Psoas muscle (tissue), 8 donors: ENCODE measurements around the gene KRTAP1-4. TPM values are rescaled to one million over a fixed set of nuclear protein-coding genes. Genes with fewer than 3 reads are reported as not detected.
"Not testable (repeated sequence)": the region's sequence is repeated elsewhere in the genome, so short reads cannot be mapped to it uniquely, and the experiment has no call there.

ENCODE experiments used
- ATAC-seq, 4 donors: fragments of 200-7000 bp; cut with Tn5 transposase; one replicate each; pipeline ENCODE4 v1.9.1; 2020; ENCODE audit warnings: moderate library complexity in 3 of 4, mild to moderate bottlenecking in 2 of 4
- DNase-seq, 2 donors: peaks; one replicate each; pipeline ENCODE4 v3.0.0-alpha.2; 2020
- H3K27ac ChIP-seq: fragments of 200-600 bp; one replicate; pipeline ENCODE4 v1.8.0; 2022
- H3K27me3 ChIP-seq, 3 donors: fragments of 200-600 bp in 1 of 3; one replicate each; pipeline versions ENCODE4 v1.6.1 to v1.8.0; 2013 to 2022; ENCODE audit warnings: low read length in 2 of 3, mild to moderate bottlenecking in 2 of 3, moderate library complexity in 1 of 3; ENCODE audit not compliant: insufficient read depth in 3 of 3
- H3K36me3 ChIP-seq, 2 donors: fragments of 200-600 bp in 1 of 2; one replicate each; pipeline versions ENCODE4 v1.6.1 to v1.8.0; 2013 to 2022; ENCODE audit warnings: low read depth in 1 of 2, mild to moderate bottlenecking in 1 of 2, moderate library complexity in 1 of 2; ENCODE audit not compliant: insufficient read depth in 1 of 2
- H3K4me1 ChIP-seq: fragments of 200-600 bp; one replicate; pipeline ENCODE4 v1.8.0; 2022
- H3K4me3 ChIP-seq: fragments of 200-600 bp; one replicate; pipeline ENCODE4 v1.8.0; 2022; ENCODE audit warnings: mild to moderate bottlenecking
- H3K9me3 ChIP-seq: fragments of 200-600 bp; one replicate; pipeline ENCODE4 v1.8.0; 2022
- WGBS, 3 donors: extraction: QIAGEN DNeasy Blood & Tissue Kit; methylation state at CpG; one replicate each; pipeline versions ENCODE4 v1.1.6 to v1.1.7; 2013; 5-methylcytosine and 5-hydroxymethylcytosine counted together
- intact Hi-C, 2 donors: fragments of 100-400 bp; cut with DNase I; formaldehyde crosslinking; loops; one replicate each; pipeline versions ENCODE4 v1.11.0 to v1.14.2; 2022
- polyA plus RNA-seq, 3 donors: library from polyadenylated mRNA; stranded (reverse); fragments of 200-250 nt; gene quantifications; one replicate each; pipeline ENCODE4 v1.2.3, GENCODE V29; 2013
- total RNA-seq, 4 donors: library from RNA; stranded (reverse); fragmentation: NEBNext Ultra II Directional in 2 of 4; extraction: Animal tissue kit (Norgen Biotek cat#: 25700) in 2 of 4; gene quantifications; one replicate each; pipeline versions ENCODE4 v1.2.1 to v1.2.4, GENCODE V29; 2021 to 2023
- TF ChIP-seq, protein P1 (sequence below): fragments of 200-600 bp; IDR thresholded peaks from one replicate; pipeline ENCODE4 v1.8.0; 2022; ENCODE audit warnings: antibody characterized with exemption
- donor health status: healthy with polysubstance abuse.
- donor health status: DM: no; HTN: no; CAD: no; lungs with moderate emphysema.
- donor health status: Bipolar disorder and iron deficiency.
- donor health status: healthy.
- donor health status: DM: yes; HTN: yes; CAD: no.
- donor health status: DM: no; HTN: no; CAD: no.
- donor health status: DM: no; HTN: no; CAD: no.
- donor health status: DM: yes; HTN: yes; CAD: no.

The KRTAP1-4 gene
- total and polyA plus RNA-seq, 7 donors = not detected

DNA sequence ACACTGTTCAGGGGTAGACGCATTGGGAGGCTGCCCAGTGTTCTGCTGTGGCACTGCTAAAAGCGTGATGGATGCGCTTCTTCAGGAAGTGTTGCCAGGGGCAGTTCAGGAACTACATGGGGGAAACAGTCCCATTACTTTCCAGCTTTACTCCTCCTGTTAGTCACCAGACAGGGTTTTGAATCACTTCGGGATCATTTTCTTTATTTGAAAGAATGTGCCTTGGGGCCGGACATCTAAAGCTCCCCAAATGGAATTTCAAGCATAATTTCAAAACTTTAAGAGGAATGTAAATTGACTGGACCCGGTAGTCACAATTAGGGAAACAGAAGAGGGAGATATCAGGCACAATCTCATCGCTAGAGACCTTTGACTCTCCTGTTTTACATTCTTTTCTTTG, 18.4 kb upstream of the KRTAP1-4 start:
- TF ChIP-seq, protein P1, sequence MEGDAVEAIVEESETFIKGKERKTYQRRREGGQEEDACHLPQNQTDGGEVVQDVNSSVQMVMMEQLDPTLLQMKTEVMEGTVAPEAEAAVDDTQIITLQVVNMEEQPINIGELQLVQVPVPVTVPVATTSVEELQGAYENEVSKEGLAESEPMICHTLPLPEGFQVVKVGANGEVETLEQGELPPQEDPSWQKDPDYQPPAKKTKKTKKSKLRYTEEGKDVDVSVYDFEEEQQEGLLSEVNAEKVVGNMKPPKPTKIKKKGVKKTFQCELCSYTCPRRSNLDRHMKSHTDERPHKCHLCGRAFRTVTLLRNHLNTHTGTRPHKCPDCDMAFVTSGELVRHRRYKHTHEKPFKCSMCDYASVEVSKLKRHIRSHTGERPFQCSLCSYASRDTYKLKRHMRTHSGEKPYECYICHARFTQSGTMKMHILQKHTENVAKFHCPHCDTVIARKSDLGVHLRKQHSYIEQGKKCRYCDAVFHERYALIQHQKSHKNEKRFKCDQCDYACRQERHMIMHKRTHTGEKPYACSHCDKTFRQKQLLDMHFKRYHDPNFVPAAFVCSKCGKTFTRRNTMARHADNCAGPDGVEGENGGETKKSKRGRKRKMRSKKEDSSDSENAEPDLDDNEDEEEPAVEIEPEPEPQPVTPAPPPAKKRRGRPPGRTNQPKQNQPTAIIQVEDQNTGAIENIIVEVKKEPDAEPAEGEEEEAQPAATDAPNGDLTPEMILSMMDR = no peak
- no peak overlapping the region for H3K27ac ChIP-seq
- peaks cover 0 to 10% (median 2%) of the 10 kb centered on the region in 3 donors for H3K27me3 ChIP-seq
- peaks cover 4% of the 10 kb centered on the region for H3K9me3 ChIP-seq
- DNase-seq (no peak), ATAC-seq (no peak)
- 50 to 60% (median 58%) methylated on average over 7 of the region's 7 CpGs for WGBS, 3 donors
- intact Hi-C loops = no loop called here
- no peaks in the 10 kb centered on the region for H3K36me3 ChIP-seq
- H3K4me1 ChIP-seq = no peaks in the 10 kb centered on the region
- no peak overlapping the region for H3K4me3 ChIP-seq

DNA sequence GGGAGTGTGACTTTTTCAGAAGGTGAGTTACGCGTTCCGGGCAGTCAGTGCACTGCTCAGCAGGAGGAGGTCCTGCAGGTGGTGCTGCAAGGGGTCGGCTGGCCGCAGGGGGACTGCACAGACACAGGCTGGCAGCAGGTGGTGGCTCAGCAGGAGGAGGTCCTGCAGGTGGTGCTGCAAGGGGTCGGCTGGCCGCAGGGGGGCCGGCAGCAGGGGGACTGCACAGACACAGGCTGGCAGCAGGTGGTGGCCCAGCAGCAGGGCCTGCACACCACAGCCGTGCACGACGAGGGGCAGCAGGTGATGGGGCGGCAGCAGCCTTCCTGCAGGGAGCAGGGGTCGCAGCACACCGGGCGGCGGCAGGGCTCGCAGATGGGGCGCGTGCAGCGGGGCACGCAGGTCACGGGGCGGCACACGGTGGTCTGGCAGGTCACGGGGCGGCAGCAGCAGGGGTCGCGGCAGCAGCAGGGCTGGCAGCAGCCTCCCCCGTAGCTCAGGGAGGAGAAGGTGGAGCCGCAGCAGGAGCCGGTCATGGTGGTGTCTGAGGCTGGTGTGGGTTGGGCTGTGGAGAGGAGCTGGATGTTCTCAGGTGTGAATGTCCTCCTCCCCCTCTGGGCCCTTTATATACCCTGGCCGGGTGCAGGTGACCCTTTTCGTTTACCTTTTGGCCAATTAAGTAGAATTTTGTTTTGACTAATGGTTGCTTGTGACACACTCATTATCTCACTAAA, 16.9 kb upstream of the KRTAP1-4 start, which contains the start of gene KRTAP2-1:
TSS of gene KRTAP2-1 (minus strand) at position 582 of the 731 bp plus-strand sequence. CDS start at position 533, 49 bp downstream.
- DNase-seq, H3K4me1 ChIP-seq, ATAC-seq, H3K27ac ChIP-seq, intact Hi-C loops, H3K4me3 ChIP-seq, H3K36me3 ChIP-seq, H3K9me3 ChIP-seq, H3K27me3 ChIP-seq: not testable (repeated sequence)
- 42 to 45% (median 44%) methylated on average over 7 to 10 of the region's 33 CpGs for WGBS, 3 donors

DNA sequence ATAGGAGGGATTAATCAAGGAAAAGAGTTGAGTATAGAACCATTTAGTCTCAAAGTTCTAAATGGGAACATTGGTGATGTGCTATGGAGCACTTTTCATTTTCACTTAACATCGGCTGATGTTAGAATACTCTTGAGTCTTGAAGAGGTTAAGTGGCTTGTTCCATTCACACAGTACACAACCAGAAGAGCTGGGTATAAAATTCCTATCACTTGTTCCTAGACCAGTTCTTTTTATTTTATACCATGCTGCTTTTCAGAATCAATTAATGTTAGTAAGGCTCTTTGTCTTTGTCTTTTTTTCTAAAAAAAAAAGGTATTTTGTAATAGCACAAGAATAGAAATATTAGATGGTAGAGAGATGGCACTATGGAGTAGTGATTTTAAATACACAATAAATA, 13.0 kb upstream of the KRTAP1-4 start:
- peaks cover 2 to 7% (median 2%) of the 10 kb centered on the region in 3 donors for H3K27me3 ChIP-seq
- WGBS, 3 donors = 95 to 100% (median 99%) methylated on average over 1 of the region's 1 CpG
- ATAC-seq (no peak), DNase-seq (no peak)
- intact Hi-C loops = no loop called here
- no peaks in the 10 kb centered on the region for H3K36me3 ChIP-seq
- H3K4me3 ChIP-seq = no peak overlapping the region
- H3K4me1 ChIP-seq = no peaks in the 10 kb centered on the region
- H3K27ac ChIP-seq = no peak overlapping the region
- TF ChIP-seq, protein P1 = no peak
- no peaks in the 10 kb centered on the region for H3K9me3 ChIP-seq

DNA sequence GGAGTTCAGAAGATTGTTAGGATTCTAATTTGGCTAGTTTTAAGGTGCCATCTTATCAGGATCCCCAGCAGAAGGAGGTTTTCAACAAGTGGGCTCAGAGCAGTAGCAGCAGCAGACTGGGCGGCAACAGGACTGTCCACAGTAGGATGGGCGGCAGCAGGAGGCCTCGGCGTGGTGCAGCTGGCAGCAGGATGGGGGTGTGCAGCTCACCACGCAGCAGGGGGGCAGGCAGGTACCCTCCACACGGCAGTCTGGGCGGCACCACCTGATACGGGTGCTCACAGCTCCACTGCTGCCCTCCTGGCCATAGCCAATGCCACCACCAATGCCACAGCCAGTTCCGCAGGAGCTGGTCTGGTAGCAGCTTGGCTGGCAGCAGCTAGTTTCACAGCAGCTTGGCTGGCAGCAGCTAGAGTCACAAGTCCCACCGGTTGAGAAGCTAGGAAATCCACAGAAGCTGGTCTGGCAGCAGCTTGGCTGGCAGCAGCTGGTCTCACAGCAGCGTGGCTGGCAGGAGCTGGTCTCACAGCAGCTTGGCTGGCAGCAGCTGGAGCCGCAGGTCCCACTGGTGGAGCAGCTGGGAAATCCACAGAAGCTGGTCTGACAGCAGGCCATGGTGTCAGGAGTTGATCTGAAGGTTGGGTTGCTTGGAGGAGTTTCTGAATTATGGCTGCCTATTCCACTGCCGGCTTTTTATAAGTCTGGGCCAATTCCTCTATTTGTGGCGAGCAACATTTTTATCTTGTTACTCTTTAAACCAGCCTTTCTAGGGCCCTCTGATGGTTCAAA, 11.0 kb upstream of the KRTAP1-4 start, which contains the start of gene KRTAP1-1:
TSS of gene KRTAP1-1 (minus strand) at position 668 of the 789 bp plus-strand sequence. CDS start at position 615, 53 bp downstream.
- H3K36me3 ChIP-seq, H3K27ac ChIP-seq, ATAC-seq, H3K9me3 ChIP-seq, H3K4me1 ChIP-seq, intact Hi-C loops, H3K4me3 ChIP-seq, H3K27me3 ChIP-seq, DNase-seq: not testable (repeated sequence)
- 36 to 55% (median 41%) methylated on average over 11 to 14 of the region's 14 CpGs for WGBS, 3 donors

DNA sequence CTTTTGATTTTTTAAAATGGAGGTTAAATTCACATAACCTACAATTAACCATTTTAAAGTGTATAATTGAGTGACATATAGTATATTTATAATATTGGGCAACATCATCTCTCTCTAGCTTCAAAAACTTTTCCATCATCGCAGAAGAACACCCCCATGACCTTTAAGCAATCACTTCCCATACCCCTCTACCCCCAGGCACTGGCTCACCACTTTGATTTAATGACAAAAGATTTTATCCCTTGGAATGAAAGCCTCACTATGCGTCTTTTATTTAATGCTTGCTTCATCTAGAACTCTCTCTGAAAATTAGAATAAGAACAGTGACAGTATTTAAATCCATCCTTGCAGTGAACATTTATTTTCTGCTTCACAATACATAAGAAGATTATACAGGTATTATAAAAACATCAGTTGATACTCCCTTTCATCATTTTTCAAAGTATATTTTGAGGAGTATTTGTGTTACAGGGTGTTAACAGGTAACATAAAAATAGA, 7.9 kb upstream of the KRTAP1-4 start:
- intact Hi-C loops = no loop called here
- Histone ChIP-seq H3K36me3 (no peaks in the 10 kb centered on the region), H3K4me1 (no peaks in the 10 kb centered on the region), H3K27me3 (peaks cover 0 to 5% (median 2%) of the 10 kb centered on the region in 3 donors), H3K27ac (no peak overlapping the region), H3K9me3 (no peaks in the 10 kb centered on the region), H3K4me3 (no peak overlapping the region)
- DNase-seq = no peak
- TF ChIP-seq, protein P1 = no peak
- 78 to 87% (median 84%) methylated on average over 2 of the region's 2 CpGs for WGBS, 3 donors
- no peak for ATAC-seq

DNA sequence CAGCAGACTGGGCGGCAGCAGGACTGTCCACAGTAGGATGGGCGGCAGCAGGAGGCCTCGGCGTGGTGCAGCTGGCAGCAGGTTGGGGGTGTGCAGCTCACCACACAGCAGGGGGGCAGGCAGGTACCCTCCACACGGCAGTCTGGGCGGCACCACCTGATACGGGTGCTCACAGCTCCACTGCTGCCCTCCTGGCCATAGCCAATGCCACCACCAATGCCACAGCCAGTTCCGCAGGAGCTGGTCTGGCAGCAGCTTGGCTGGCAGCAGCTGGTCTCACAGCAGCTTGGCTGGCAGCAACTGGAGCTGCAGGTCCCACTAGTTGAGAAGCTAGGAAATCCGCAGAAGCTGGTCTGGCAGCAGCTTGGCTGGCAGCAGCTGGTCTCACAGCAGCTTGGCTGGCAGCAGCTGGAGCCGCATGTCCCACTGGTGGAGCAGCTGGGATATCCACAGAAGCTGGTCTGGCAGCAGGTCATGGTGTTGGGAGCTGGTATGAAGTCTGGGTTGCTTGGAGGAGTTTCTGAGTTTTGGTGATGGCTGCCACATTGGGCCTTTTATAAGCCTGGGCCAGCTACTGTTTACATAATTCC, 4.4 kb upstream of the KRTAP1-4 start, which contains the start of gene KRTAP1-3:
TSS of gene KRTAP1-3 (minus strand) at position 529 of the 590 bp plus-strand sequence. CDS start at position 476, 53 bp downstream.
- H3K27ac ChIP-seq, H3K36me3 ChIP-seq, ATAC-seq, DNase-seq, H3K4me1 ChIP-seq, intact Hi-C loops, H3K9me3 ChIP-seq, H3K4me3 ChIP-seq: not testable (repeated sequence)
- WGBS, 3 donors = 47 to 67% (median 55%) methylated on average over 8 to 10 of the region's 10 CpGs
- peaks cover 0 to 14% (median 7%) of the 10 kb centered on the region in 3 donors for H3K27me3 ChIP-seq
